Heart left ventricle (tissue), 13 donors: Measurements from ENCODE around the gene AFAP1L1.

Experiments used
- CTCF ChIP-seq, 12 donors: fragments of 200-600 bp; sonication (generic) in 4 of 12; IDR thresholded peaks; one replicate each; pipeline versions ENCODE4 v1.5.0 to v1.8.0; 2018 to 2022; ENCODE audit warnings: antibody characterized with exemption in 12 of 12, mild to moderate bottlenecking in 5 of 12
- POLR2A ChIP-seq, 2 donors: fragments of 450-650 bp; IDR thresholded peaks; one replicate each; pipeline ENCODE4 v1.6.1; 2017; ENCODE audit warnings: antibody characterized with exemption in 2 of 2, mild to moderate bottlenecking in 2 of 2, moderate library complexity in 2 of 2
- donor health status: ischemic (EF 13 %, LVEDD 7.1; RV severe dilation, severe dysfunction).
- donor health status: DM: no; HTN: yes; CAD: no.
- donor health status: DM: no; HTN: no; CAD: no.
- donor health status: ischemic (EF 25% LVEDD 6.9; RV normal size, moderate dysfunction).
- donor health status: ischemic (EF 25% LVEDD 5.7; RV mildly dilated, moderate dysfunction).
- donor health status: ischemic (EF 35%, LVEDD 5.7; RV mildly dilated, moderate dysfunction).
- donor health status: nonischemic (EF 11% LVEDD 7.7; RV severe dilation, severe dysfunction).
- donor health status: DM: yes; HTN: yes; CAD: no.
- donor health status: PGD.
- donor health status: ischemic (EF 29% LVEDD 5.4; RV normal size, mild dysfunction).
- donor health status: nonischemic (EF 23%, LVEDD 6.1; RV moderate dilation, normal function).

GRCh38 chr5:149322518-149322917, 50.9 kb downstream of the AFAP1L1 start:
- no peak for TF ChIP-seq CTCF (IDR thresholded peaks at IDR 0.05)
- TF ChIP-seq POLR2A (IDR thresholded peaks at IDR 0.05), result no peak
